Measurements from ENCODE around the gene ENKUR. TPM values are rescaled to one million over a fixed set of nuclear protein-coding genes. Genes with fewer than 3 reads are reported as not detected.
A peak's percentile ranks its signal among the peaks of the same experiment; 100 is the strongest.
"Not testable (repeated sequence)": the region's sequence is repeated elsewhere in the genome, so short reads cannot be mapped to it uniquely, and the experiment has no call there.

Gene ENKUR
- total RNA-seq, 1 donor from 2014 or later = 1.4 TPM

GRCh38 chr10:24973163-24973562 lies 42.8 kb downstream of the ENKUR start:
- DNase-seq (ENCODE audit: low read depth) = no peak

DNA sequence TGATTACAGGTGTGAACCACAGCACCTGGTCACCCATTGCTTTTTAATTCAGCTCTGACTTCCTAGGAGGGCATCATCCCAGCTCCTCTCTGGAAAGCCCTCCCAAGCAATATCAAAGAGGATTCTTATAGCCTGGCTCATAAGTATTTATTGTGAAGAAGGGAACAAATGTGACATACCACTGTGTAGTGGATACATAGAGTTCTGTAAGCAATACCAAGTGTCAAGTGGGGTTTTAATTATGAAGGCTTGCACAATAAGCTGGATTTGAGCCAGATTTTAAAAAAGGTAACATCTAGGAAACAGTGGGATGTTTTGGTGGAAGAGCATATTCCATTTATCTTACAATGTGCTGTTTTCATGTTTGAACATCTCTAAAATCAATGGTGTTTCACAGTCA lies 44.6 kb downstream of the ENKUR start:
- DNase-seq (ENCODE audit: low read depth) = no peak

DNA sequence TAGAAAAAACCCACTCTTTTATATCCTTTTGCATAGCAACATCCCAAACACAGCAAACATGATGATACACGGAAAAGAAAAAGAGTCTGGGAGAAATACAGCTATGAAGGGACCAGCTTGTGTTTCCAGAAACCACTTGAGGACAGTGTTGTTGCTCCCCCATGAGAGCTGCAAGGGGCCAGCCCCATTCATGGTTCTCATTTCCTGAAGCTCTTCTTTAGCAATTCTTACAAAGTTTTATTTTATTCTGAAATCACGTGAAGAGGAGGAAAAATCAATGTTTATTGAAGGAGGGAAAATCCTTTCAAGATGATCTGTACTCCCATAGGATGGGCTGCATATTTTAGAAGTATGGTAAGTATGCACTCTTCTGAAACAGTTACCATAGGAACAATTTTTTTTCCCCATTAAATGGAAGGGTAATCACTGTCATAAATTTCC lies 46.1 kb downstream of the ENKUR start:
- DNase-seq (ENCODE audit: low read depth) = no peak

GRCh38 chr10:24968951-24969350 lies 47.0 kb downstream of the ENKUR start:
- not testable (repeated sequence) for DNase-seq (ENCODE audit: low read depth)

DNA sequence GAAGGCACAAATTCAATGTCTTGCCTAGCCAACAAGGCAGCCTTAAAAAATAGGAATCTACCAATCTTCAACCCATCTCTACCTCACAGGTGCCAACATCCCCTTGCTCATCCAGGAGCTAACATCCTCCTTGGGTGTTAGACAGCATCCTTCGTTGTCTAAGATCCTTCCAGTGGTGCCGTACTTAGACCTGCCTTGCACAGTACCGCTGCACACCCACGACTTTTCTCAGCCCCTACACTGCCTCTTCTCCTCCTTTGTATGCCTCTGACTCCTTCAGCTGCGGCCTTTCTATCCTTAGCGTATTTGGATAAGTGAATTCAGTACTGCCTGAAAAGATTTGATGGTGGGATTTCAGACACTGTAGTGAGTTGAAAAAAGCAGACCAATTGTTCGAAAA lies 47.6 kb downstream of the ENKUR start:
- no peak for DNase-seq (ENCODE audit: low read depth)

GRCh38 chr10:24966962-24967481 lies 48.9 kb downstream of the ENKUR start:
- DNase-seq (ENCODE audit: low read depth) = no peak

DNA sequence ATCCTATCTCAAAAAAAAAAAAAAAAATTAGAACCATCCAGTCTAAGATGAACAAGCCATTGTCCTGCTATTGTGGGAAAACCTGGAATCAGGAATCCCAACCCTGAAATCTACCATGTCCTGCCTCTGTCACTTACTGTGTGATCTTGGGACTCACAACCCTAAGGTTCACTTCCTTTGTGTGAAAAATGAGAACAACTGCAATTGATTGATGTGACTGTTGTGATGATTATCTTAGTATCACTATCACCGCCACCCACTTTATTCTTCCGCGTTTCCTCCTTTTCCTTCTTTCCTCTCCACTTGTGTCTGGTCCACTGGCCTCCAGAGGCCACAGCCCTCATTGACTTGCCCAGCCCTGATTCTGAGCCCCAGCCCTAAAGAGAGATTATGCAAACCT lies 50.9 kb downstream of the ENKUR start:
- DNase-seq (ENCODE audit: low read depth) = no peak

GRCh38 chr10:24963521-24964041 lies 52.4 kb downstream of the ENKUR start:
- peak; percentile 86 for DNase-seq (ENCODE audit: low read depth)

GRCh38 chr10:24962995-24963394 lies 53.0 kb downstream of the ENKUR start:
- DNase-seq (ENCODE audit: low read depth) = peak; percentile 94

DNA sequence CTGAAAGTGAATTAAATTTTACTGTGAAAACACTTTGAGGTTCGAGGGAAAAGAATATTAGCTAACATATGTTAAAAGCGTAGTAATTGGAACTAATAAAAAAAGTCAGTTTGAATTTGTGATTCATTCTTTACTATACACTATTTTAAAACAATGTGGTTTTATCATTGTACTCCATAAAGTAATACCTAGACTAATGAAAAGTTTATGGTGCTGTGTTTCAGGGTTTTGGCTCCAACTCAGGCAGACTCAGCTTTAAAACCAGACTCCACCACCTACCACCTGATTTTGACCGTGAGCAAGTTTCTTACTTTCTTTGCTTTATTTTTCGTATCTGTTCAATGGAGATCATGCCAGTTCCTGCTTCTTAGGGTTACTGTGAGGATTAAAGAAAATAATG lies 54.4 kb downstream of the ENKUR start:
- DNase-seq (ENCODE audit: low read depth) = no peak

- DNase-seq (ENCODE audit: low read depth) = no peak
Measured at GRCh38 chr10:24959382-24959730, 56.6 kb downstream of the ENKUR start.

- peak; percentile 21 for DNase-seq (ENCODE audit: low read depth)
Measured at GRCh38 chr10:24958721-24959381, 57.1 kb downstream of the ENKUR start.

GRCh38 chr10:24958091-24958720 lies 57.8 kb downstream of the ENKUR start:
- peak; percentile 92 for DNase-seq (ENCODE audit: low read depth)

GRCh38 chr10:24957624-24958051 lies 58.3 kb downstream of the ENKUR start:
- DNase-seq (ENCODE audit: low read depth) = not testable (repeated sequence)

DNA sequence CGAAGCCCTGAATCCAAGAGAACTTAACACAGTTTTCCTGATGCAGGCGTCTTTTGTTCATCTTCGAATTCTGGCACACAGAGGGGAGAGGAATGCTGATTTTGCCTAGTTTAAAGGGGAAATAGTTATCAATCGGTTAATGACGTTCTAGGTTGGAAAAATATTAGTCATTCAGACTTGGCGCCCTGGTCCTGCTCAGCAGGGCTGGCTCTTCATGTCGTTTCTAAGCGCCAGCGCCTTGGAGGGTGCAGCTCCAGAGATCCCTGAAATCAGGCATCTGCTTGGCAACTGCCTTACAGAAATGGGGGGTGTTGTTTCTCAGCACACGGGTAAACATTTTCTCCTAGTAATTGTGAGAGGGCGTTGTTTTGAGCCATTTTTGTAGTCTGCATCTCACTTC lies 62.3 kb downstream of the ENKUR start:
- no peak for DNase-seq (ENCODE audit: low read depth)

GRCh38 chr10:24952707-24953645 lies 63.0 kb downstream of the ENKUR start:
- no peak for DNase-seq (ENCODE audit: low read depth)

DNA sequence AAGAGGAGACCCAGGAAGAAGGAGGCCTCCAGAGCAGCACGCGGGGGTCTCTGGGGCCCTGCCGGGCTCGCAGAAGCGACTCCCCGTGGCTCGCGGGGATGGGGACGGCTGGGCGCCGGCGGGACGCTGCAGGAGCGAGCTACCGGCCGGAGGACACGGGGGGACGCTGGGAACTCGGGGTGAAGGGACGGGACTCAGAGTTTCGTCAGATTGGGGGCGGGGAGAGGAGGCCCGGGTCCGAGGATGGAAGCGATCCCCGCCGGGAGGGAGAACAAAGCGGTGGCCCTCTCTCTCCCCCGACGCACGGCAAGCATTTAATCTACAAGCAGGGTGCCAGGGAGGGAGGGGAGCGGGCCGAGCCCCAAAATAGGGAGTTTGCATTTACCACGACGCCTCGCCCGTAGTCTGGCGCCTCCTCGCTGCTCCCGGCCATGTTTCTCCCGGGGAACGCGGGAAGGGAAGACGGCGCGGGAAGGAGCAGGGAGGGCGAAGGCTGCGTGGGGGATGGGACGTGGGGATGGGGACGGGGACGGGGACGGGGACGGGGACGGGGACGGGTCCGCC lies 63.7 kb downstream of the ENKUR start, which contains the start of gene PRTFDC1:
TSS of gene PRTFDC1 (minus strand) at position 464 of the 564 bp plus-strand sequence. CDS start at position 433, 31 bp downstream.
- no peak for DNase-seq (ENCODE audit: low read depth)

- DNase-seq (ENCODE audit: low read depth) = no peak
Measured at GRCh38 chr10:24951201-24952142, 64.5 kb downstream of the ENKUR start.

DNA sequence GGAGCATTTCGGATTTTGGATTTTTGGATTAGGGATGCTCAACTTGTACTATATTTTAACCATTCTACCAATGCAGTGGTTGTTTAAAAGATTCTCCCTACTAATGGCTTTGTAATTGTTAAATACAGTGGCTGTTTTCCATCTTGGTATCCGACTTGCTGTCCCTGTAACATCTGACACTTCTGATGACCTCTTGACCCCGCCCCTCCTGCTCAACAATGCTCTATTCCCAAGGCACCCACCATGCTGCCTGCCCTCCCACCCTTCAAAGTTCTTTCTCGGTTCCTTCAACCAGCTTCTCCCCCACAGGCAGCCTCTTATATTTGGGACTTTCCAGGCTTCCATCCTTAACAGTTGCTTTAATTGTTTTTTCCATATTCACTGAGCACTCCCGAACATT lies 65.5 kb downstream of the ENKUR start:
- no peak for DNase-seq (ENCODE audit: low read depth)

- DNase-seq (ENCODE audit: low read depth) = no peak
Measured at GRCh38 chr10:24949616-24950015, 66.3 kb downstream of the ENKUR start.

Measured in renal cortical epithelial cell (primary cell).